RWPE1 (cell line): ENCODE data around the gene ABLIM1.

Experiments
- CTCF ChIA-PET: fragments of 350-600 bp; sonication (Branson Sonifier 250); formaldehyde crosslinking; extraction: SDS; loops from one replicate; lab custom pipeline; 2021; lab: Yijun Ruan, JAX
- POLR2A ChIA-PET: fragments of 400-600 bp; formaldehyde crosslinking; extraction: SDS; loops from one replicate; lab custom pipeline; 2020; ENCODE audit warnings: antibody characterized with exemption; ENCODE audit not compliant: low non-redundant PET; lab: Yijun Ruan, JAX
- DNase-seq: peaks from one replicate; pipeline ENCODE4 v3.0.0; 2012; ENCODE audit warnings: low spot score
- H3K27ac ChIP-seq: fragments of 450-650 bp; 2 replicates; pipeline ENCODE4 v1.5.1; 2017
- CTCF ChIP-seq: fragments of 450-650 bp; conservative IDR thresholded peaks from 2 replicates; pipeline ENCODE4 v1.5.1; 2017; ENCODE audit warnings: low read depth, mild to moderate bottlenecking

The ABLIM1 gene

GRCh38 chr10:114653926-114654325, 4.1 kb downstream of the ABLIM1 start:
- no peak for TF ChIP-seq CTCF
- no peak overlapping the region for H3K27ac ChIP-seq
- no peak for DNase-seq
- ChIA-PET CTCF (no interaction called here), POLR2A (no interaction called here)

GRCh38 chr10:114652402-114653368, 5.4 kb downstream of the ABLIM1 start:
- no peak overlapping the region for H3K27ac ChIP-seq
- no peak for TF ChIP-seq CTCF
- POLR2A ChIA-PET: no interaction called here
- DNase-seq: no peak
- CTCF ChIA-PET: interaction anchor here (0.6 kb wide), 2 partner anchors 136 to 295 kb away, joined by 3 read pairs; no protein-coding TSS in a partner anchor

GRCh38 chr10:114650831-114651230, 7.2 kb downstream of the ABLIM1 start:
- no peak for DNase-seq
- no peak for TF ChIP-seq CTCF
- POLR2A ChIA-PET: no interaction called here
- CTCF ChIA-PET: interaction anchor here (0.5 to 1.2 kb wide), 3 partner anchors 36 to 1734 kb away, joined by 4 to 5 read pairs (median 5); no protein-coding TSS in a partner anchor
- H3K27ac ChIP-seq: no peak overlapping the region

- no peak overlapping the region for H3K27ac ChIP-seq
- no peak for TF ChIP-seq CTCF
- ChIA-PET POLR2A (no interaction called here), CTCF (interaction anchor here (0.6 kb wide), 1 partner anchor 234 kb away, joined by 3 read pairs; no protein-coding TSS in a partner anchor)
- DNase-seq: no peak
These were observed 7.8 kb downstream of the ABLIM1 start for GRCh38 chr10:114650266-114650665.

GRCh38 chr10:114649217-114649903, 8.7 kb downstream of the ABLIM1 start:
- POLR2A ChIA-PET: no interaction called here
- H3K27ac ChIP-seq: peak overlapping the region; percentile 74
- TF ChIP-seq CTCF: no peak
- no peak for DNase-seq
- CTCF ChIA-PET: interaction anchor here (0.6 kb wide), 1 partner anchor 235 kb away, joined by 3 read pairs; no protein-coding TSS in a partner anchor

GRCh38 chr10:114648368-114648767, 9.7 kb downstream of the ABLIM1 start:
- peak overlapping the region; percentile 74; the same call in 1 of the 2 replicates for H3K27ac ChIP-seq
- POLR2A ChIA-PET: no interaction called here
- CTCF ChIA-PET: interaction anchor here (0.6 kb wide), 2 partner anchors 14 to 1008 kb away, joined by 3 read pairs; no protein-coding TSS in a partner anchor
- TF ChIP-seq CTCF: no peak
- peak; percentile 89 for DNase-seq
